ENCODE measurements around the gene EBPL. TPM values are rescaled to one million over a fixed set of nuclear protein-coding genes. Genes with fewer than 3 reads are reported as not detected.

Gene EBPL
- total and polyA plus RNA-seq, 3 experiments from 2014 or later = 47.9 to 53.3 (median 51.6) TPM

DNA sequence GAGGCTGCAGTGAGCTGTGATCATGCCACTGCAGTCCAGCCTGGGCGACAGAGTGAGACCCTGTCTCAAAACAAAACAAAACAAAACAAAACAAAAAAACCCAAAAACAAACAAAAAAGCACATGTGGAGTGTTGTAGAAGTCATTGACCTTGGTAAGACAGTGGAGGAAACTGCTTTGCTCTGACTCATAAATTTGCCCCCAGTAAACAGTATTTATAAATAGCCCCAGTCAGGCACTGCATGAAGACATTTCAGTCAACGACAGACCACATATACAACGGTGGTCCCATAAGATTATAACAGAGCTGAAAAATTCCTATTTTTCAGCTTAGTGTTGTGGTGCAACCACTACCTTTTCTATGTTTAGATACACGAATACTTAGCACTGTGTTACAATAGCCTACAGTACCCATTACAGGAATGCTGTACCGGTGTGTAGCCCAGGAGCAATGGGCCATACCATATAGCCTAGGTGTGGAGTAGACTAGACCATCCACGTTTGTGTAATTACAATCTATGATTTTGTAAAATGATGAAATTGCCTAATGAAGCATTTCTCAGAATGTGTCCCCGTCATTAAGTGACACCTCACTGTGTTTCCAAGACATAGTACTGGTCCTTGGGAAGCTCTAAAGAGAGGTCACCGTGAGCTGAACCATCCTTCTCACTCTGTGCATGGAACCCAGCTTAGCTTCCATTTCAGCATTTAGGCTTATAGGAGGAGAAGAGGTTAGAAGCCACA lies 61.9 kb downstream of the EBPL start:
- Histone ChIP-seq H3K4me3 (ENCODE audit: low read length) (no peak overlapping the region), H3K27me3 (ENCODE audit: insufficient read depth, low read length, poor library complexity, severe bottlenecking) (no peaks in the 10 kb centered on the region), H3K36me3 (ENCODE audit: insufficient read depth, low read length) (no peaks in the 10 kb centered on the region), H3K27ac (ENCODE audit: low read depth, low read length) (no peak overlapping the region), H3K9me3 (ENCODE audit: low read length) (no peaks in the 10 kb centered on the region), H3K4me1 (ENCODE audit: insufficient read depth, low read length) (peaks cover 11% of the 10 kb centered on the region)
- Mint-ChIP-seq H3K27me3 (peaks cover 0 to 4% of the 10 kb centered on the region in 2 donors), H3K36me3 (no peaks in the 10 kb centered on the region), H3K4me1 (peaks cover 7 to 14% (median 9%) of the 10 kb centered on the region in 3 donors), H3K9me3 (no peaks in the 10 kb centered on the region), H3K27ac (peak overlapping the region in 1 of 8 donors; percentile 4), H3K4me3 (peak overlapping the region in 3 of 7 donors; percentile 38 to 71 (median 43))
- no peak for DNase-seq
- ChIA-PET POLR2A (no interaction called here), CTCF (no interaction called here)

DNA sequence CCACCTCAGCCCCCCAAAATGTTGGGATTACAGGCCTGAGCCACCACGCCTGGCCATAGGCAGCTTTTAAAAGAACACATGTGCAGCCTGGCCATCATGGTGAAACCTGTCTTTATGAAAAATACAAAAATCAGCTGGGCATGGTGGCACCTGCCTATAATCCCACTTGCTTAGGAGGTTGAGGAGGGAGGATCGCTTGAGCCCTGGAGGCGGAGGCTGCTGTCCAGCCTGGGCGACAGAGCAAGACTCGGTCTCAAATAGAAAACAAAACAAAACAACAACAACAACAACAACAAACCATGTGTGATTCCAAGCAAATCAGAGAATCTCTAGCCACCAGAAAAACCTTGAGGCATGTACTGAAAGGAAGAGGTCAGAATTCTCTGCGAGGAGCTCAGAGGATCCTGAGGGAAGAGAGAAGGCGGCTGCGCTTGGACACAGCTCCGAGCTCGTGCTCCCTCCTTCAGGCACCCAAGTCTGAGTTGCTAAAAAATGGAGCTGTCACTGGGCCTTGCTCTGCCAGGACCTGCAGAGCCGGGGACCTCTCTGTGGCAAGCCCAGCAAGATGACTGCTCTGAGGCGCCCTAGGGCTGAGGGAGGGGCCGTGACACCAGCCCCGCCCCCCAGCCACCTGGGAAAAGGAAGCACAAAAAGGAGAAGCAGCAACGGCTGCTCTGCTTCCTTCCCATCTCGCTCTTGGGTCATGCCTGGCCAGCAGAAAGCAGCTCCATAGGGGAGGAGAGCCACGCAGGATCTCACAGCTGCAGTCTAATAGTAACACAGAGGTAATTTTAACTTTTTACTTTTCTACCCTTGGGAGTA lies 63.2 kb downstream of the EBPL start, which contains the start of gene ARL11:
Gene ARL11 (plus strand): TSS at position 677 of the 822 bp plus-strand sequence. CDS start 1,941 bp downstream, outside the sequence.
- peaks cover 7 to 14% (median 9%) of the 10 kb centered on the region in 3 donors for H3K4me1 Mint-ChIP-seq
- peak within 1 kb of the TSS; percentile 62 for H3K4me3 ChIP-seq (ENCODE audit: low read length)
- peaks cover 0 to 4% of the 10 kb centered on the region in 2 donors for H3K27me3 Mint-ChIP-seq
- peak within 1 kb of the TSS; percentile 16 for H3K27ac ChIP-seq (ENCODE audit: low read depth, low read length)
- peaks cover 11% of the 10 kb centered on the region for H3K4me1 ChIP-seq (ENCODE audit: insufficient read depth, low read length)
- DNase-seq = peak in 4 of 5 donors; percentile 8 to 58 (median 36)
- ChIA-PET POLR2A (interaction anchor here (1.2 kb wide), 1 partner anchor 165 kb away, joined by 3 read pairs; the partner anchor contains the start of gene KPNA3), CTCF (interaction anchor here (0.8 kb wide), 1 partner anchor 17 kb away, joined by 3 read pairs; no protein-coding TSS in a partner anchor)
- H3K4me3 Mint-ChIP-seq = peak within 1 kb of the TSS; percentile 71 to 87 (median 79)
- no peaks in the 10 kb centered on the region for H3K36me3 ChIP-seq (ENCODE audit: insufficient read depth, low read length)
- no peaks in the 10 kb centered on the region for H3K9me3 Mint-ChIP-seq
- H3K27me3 ChIP-seq (ENCODE audit: insufficient read depth, low read length, poor library complexity, severe bottlenecking) = no peaks in the 10 kb centered on the region
- no peaks in the 10 kb centered on the region for H3K36me3 Mint-ChIP-seq
- no peaks in the 10 kb centered on the region for H3K9me3 ChIP-seq (ENCODE audit: low read length)
- H3K27ac Mint-ChIP-seq = peak within 1 kb of the TSS in 5 of 8 donors; percentile 4 to 86 (median 68)

DNA sequence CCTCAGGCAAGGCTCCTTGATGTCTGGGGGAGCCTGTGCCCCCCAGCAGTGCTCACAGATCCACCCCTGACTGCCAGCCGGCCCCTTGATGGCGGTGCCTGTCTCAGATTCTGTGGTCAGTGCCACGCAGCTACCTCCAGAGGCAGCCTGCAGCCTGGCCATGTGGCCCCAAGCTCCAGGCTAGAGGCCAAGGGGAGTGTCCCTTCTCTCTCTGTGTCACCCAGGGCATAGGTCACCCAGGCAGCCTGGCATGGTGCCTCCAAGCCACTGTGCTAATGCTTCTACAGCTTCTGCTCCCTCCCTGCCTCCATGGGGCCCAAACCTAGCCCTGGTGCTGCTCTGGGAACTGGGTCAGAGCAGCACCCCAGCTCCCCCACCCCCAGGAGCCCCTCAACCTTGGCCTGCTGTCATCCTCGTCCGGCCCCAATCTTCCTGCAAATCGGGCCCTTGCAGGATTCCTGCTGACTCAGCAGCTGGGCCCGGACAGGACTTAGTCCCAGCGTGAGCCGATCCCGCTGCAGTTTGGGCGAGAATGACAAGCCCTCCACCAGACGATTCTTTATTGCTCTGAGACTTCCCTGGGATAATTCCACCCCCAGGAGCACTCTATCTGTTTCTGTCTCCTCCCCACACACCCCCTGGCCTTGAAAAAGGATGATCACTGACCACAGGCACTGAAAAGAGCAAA lies 65.8 kb downstream of the EBPL start:
- Mint-ChIP-seq H3K9me3 (no peaks in the 10 kb centered on the region), H3K27me3 (peaks cover 3 to 4% of the 10 kb centered on the region in 2 donors), H3K27ac (peak overlapping the region in 1 of 8 donors; percentile 84), H3K4me1 (peaks cover 7 to 14% (median 9%) of the 10 kb centered on the region in 3 donors), H3K36me3 (no peaks in the 10 kb centered on the region), H3K4me3 (no peak overlapping the region)
- Histone ChIP-seq H3K4me1 (ENCODE audit: insufficient read depth, low read length) (peaks cover 11% of the 10 kb centered on the region), H3K27me3 (ENCODE audit: insufficient read depth, low read length, poor library complexity, severe bottlenecking) (no peaks in the 10 kb centered on the region), H3K27ac (ENCODE audit: low read depth, low read length) (no peak overlapping the region), H3K36me3 (ENCODE audit: insufficient read depth, low read length) (no peaks in the 10 kb centered on the region), H3K9me3 (ENCODE audit: low read length) (no peaks in the 10 kb centered on the region), H3K4me3 (ENCODE audit: low read length) (no peak overlapping the region)
- POLR2A ChIA-PET = no interaction called here
- no peak for DNase-seq
- CTCF ChIA-PET = no interaction called here

DNA sequence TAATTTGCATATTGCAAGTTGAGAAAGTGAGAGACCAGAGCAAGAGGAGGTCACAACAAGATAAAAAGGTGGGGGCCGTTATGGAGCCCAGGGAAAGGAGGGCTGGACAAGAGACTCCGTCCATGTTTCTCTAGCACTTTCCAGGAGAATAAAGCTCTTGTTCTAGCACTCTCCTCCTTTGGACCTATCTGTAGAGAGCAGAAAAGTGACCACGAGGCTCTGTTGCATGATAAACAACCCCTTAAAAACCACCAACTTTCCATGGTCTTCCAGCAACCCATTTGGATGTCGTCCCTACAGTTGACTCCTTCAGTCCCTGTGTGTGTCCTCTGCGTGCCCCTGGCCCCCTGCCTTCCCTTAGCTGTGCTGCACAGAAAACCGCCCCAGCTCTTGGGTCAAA lies 67.1 kb downstream of the EBPL start:
- H3K27ac ChIP-seq (ENCODE audit: low read depth, low read length) = no peak overlapping the region
- no peaks in the 10 kb centered on the region for H3K27me3 ChIP-seq (ENCODE audit: insufficient read depth, low read length, poor library complexity, severe bottlenecking)
- H3K36me3 Mint-ChIP-seq = no peaks in the 10 kb centered on the region
- H3K27me3 Mint-ChIP-seq = peaks cover 3 to 4% of the 10 kb centered on the region in 2 donors
- H3K4me1 ChIP-seq (ENCODE audit: insufficient read depth, low read length) = peaks cover 11% of the 10 kb centered on the region
- H3K27ac Mint-ChIP-seq = no peak overlapping the region
- H3K9me3 ChIP-seq (ENCODE audit: low read length) = no peaks in the 10 kb centered on the region
- no peak overlapping the region for H3K4me3 ChIP-seq (ENCODE audit: low read length)
- DNase-seq = no peak
- POLR2A ChIA-PET = no interaction called here
- no peaks in the 10 kb centered on the region for H3K36me3 ChIP-seq (ENCODE audit: insufficient read depth, low read length)
- H3K4me1 Mint-ChIP-seq = peaks cover 6 to 15% (median 12%) of the 10 kb centered on the region in 3 donors
- CTCF ChIA-PET = no interaction called here
- H3K4me3 Mint-ChIP-seq = no peak overlapping the region
- no peaks in the 10 kb centered on the region for H3K9me3 Mint-ChIP-seq

DNA sequence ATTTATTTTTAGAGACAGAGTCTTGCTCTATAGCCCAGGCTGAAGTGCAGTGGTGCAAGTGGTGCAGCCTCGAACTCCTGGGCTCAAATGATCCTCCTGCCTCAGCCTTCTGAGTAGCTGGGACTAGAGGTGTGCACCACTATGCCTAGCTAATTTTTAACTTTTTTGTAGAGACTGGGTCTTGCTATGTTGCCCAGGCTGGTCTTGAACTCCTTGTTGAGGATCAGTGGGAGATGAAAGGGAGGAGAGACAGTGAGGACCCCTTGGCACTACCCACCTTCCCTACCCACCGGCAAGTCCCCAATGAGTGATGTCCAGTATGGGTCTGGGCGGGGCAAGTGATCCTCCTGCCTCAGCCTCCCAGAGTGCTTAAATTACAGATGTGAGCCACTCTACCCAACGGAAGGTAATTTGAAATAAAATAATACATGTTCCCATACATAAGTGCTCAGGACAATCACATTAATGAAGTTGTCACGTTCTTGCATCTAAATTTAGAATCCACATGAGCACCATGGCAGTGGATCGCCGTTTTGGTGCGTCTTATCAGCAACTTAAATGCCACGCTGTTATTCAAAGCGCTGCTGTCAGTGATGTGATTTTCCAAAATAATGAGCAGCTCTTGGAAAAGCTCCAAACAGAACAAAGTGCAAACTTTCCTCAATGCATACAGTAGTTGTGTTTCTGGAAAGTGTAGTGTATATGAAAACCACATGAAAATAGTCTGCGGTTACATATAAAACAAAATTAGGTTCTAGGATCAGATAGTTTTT lies 68.9 kb downstream of the EBPL start:
- Histone ChIP-seq H3K27ac (ENCODE audit: low read depth, low read length) (no peak overlapping the region), H3K36me3 (ENCODE audit: insufficient read depth, low read length) (no peaks in the 10 kb centered on the region), H3K27me3 (ENCODE audit: insufficient read depth, low read length, poor library complexity, severe bottlenecking) (no peaks in the 10 kb centered on the region), H3K9me3 (ENCODE audit: low read length) (no peaks in the 10 kb centered on the region), H3K4me3 (ENCODE audit: low read length) (no peak overlapping the region), H3K4me1 (ENCODE audit: insufficient read depth, low read length) (no peaks in the 10 kb centered on the region)
- H3K4me3 Mint-ChIP-seq = no peak overlapping the region
- DNase-seq = no peak
- H3K27ac Mint-ChIP-seq = no peak overlapping the region
- peaks cover 2 to 8% of the 10 kb centered on the region in 2 donors for H3K27me3 Mint-ChIP-seq
- H3K4me1 Mint-ChIP-seq = peaks cover 0 to 4% (median 4%) of the 10 kb centered on the region in 3 donors
- no peaks in the 10 kb centered on the region for H3K36me3 Mint-ChIP-seq
- POLR2A ChIA-PET = no interaction called here
- H3K9me3 Mint-ChIP-seq = no peaks in the 10 kb centered on the region
- CTCF ChIA-PET = no interaction called here

DNA sequence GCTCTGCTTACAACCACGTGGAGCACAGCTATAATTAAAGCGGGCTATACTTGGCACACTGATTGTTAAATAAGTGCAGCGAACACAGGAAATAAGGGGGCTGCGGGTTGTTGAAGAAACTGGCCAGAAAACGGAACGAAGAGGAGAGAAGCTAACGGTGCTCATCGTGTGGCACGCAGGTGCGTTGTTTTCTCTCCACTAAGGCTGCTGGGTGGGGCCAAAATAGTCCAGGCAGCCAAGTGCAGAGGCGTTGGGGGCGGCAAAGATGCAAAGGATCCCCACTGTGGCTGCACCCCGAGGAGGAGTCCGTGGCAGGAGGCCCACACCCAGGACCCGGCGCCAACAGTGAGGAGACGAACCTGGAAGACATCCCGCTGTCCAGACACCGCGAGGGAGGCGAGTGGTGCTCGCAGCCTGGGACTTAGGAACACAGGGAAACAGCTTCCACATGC lies 71.1 kb downstream of the EBPL start:
- H3K4me3 ChIP-seq (ENCODE audit: low read length) = no peak overlapping the region
- ChIA-PET CTCF (no interaction called here), POLR2A (interaction anchor here (0.7 kb wide), 1 partner anchor 53 kb away, joined by 6 read pairs; no protein-coding TSS in a partner anchor)
- no peaks in the 10 kb centered on the region for H3K9me3 ChIP-seq (ENCODE audit: low read length)
- Mint-ChIP-seq H3K4me1 (peaks cover 0 to 4% (median 4%) of the 10 kb centered on the region in 3 donors), H3K4me3 (peak overlapping the region in 4 of 7 donors; percentile 20 to 77 (median 48)), H3K27ac (peak overlapping the region in 1 of 8 donors; percentile 63), H3K27me3 (peaks cover 0 to 8% of the 10 kb centered on the region in 2 donors), H3K36me3 (no peaks in the 10 kb centered on the region), H3K9me3 (no peaks in the 10 kb centered on the region)
- peak in 1 of 5 donors; percentile 22 for DNase-seq
- H3K36me3 ChIP-seq (ENCODE audit: insufficient read depth, low read length) = no peaks in the 10 kb centered on the region
- H3K27ac ChIP-seq (ENCODE audit: low read depth, low read length) = no peak overlapping the region
- H3K4me1 ChIP-seq (ENCODE audit: insufficient read depth, low read length) = no peaks in the 10 kb centered on the region
- no peaks in the 10 kb centered on the region for H3K27me3 ChIP-seq (ENCODE audit: insufficient read depth, low read length, poor library complexity, severe bottlenecking)

DNA sequence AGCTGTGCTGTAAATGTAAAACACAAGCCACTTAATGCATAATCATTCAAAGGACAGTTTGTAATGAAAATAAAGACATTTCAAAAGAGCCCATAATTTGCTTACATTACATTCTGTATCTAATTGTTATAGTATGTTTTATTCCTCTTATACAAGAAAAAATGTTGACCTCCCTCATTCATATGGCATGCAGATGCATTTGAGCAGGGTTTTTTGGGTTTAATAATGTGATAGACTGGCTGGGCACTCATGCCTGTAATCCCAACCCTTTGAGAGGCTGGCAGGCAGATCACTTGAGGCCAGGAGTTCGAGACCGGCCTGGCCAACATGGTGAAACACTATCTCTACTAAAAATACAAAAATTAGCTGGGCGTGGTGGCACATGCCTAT lies 74.6 kb downstream of the EBPL start:
- Histone ChIP-seq H3K27ac (ENCODE audit: low read depth, low read length) (no peak overlapping the region), H3K27me3 (ENCODE audit: insufficient read depth, low read length, poor library complexity, severe bottlenecking) (no peaks in the 10 kb centered on the region), H3K36me3 (ENCODE audit: insufficient read depth, low read length) (no peaks in the 10 kb centered on the region), H3K4me3 (ENCODE audit: low read length) (no peak overlapping the region), H3K4me1 (ENCODE audit: insufficient read depth, low read length) (no peaks in the 10 kb centered on the region), H3K9me3 (ENCODE audit: low read length) (no peaks in the 10 kb centered on the region)
- no peak overlapping the region for H3K27ac Mint-ChIP-seq
- ChIA-PET POLR2A (no interaction called here), CTCF (no interaction called here)
- H3K9me3 Mint-ChIP-seq = peaks cover 0 to 3% (median 0%) of the 10 kb centered on the region in 5 donors
- no peak for DNase-seq
- peaks cover 0 to under 1% (median 0%) of the 10 kb centered on the region in 3 donors for H3K36me3 Mint-ChIP-seq
- peaks cover 0 to 4% (median 4%) of the 10 kb centered on the region in 3 donors for H3K4me1 Mint-ChIP-seq
- H3K27me3 Mint-ChIP-seq = peaks cover 2 to 5% of the 10 kb centered on the region in 2 donors
- H3K4me3 Mint-ChIP-seq = no peak overlapping the region
